ENCODE data around the gene KRT20.

The KRT20 gene

GRCh38 chr17:40909755-40910154 is 24.7 kb upstream of the KRT20 start:
- Histone ChIP-seq H3K4me1 (ENCODE audit: insufficient read depth, low read length, poor library complexity, severe bottlenecking) (no peaks in the 10 kb centered on the region), H3K4me2 (ENCODE audit: low read depth, low read length, poor library complexity, severe bottlenecking) (no peak overlapping the region), H2AFZ (ENCODE audit: low read length) (no peak overlapping the region), H3K4me3 (ENCODE audit: low read length, poor library complexity, severe bottlenecking) (no peak overlapping the region), H4K20me1 (ENCODE audit: insufficient read depth, low read length, poor library complexity, severe bottlenecking) (no peaks in the 10 kb centered on the region), H3F3A (ENCODE audit: low read depth) (no peaks in the 10 kb centered on the region), H3K79me2 (ENCODE audit: insufficient read depth, low read length) (no peaks in the 10 kb centered on the region), H3K36me3 (ENCODE audit: insufficient read depth, low read length) (no peaks in the 10 kb centered on the region), H3K9ac (ENCODE audit: low read depth, low read length, poor library complexity, severe bottlenecking) (no peak overlapping the region), H3K27me3 (ENCODE audit: insufficient read depth, low read length, poor library complexity, severe bottlenecking) (no peaks in the 10 kb centered on the region), H3K9me2 (replicated peaks; ENCODE audit: low read depth, low read length) (no peaks in the 10 kb centered on the region), H3K9me3 (ENCODE audit: insufficient read depth, low read depth, low read length) (no peaks in the 10 kb centered on the region)
- TF ChIP-seq CTCF (conservative IDR thresholded peaks at IDR 0.05; ENCODE audit: low read length) (no peak), EZH2phosphoT487 (IDR thresholded peaks at IDR 0.05; ENCODE audit: borderline replicate concordance) (no peak)

- Histone ChIP-seq H3K4me2 (ENCODE audit: low read depth, low read length, poor library complexity, severe bottlenecking) (no peak overlapping the region), H3K79me2 (ENCODE audit: insufficient read depth, low read length) (no peaks in the 10 kb centered on the region), H3F3A (ENCODE audit: low read depth) (no peaks in the 10 kb centered on the region), H3K9me3 (ENCODE audit: insufficient read depth, low read depth, low read length) (no peaks in the 10 kb centered on the region), H3K4me1 (ENCODE audit: insufficient read depth, low read length, poor library complexity, severe bottlenecking) (no peaks in the 10 kb centered on the region), H4K20me1 (ENCODE audit: insufficient read depth, low read length, poor library complexity, severe bottlenecking) (no peaks in the 10 kb centered on the region), H3K9ac (ENCODE audit: low read depth, low read length, poor library complexity, severe bottlenecking) (no peak overlapping the region), H3K4me3 (ENCODE audit: low read length, poor library complexity, severe bottlenecking) (no peak overlapping the region), H3K9me2 (replicated peaks; ENCODE audit: low read depth, low read length) (no peaks in the 10 kb centered on the region), H2AFZ (ENCODE audit: low read length) (no peak overlapping the region), H3K27me3 (ENCODE audit: insufficient read depth, low read length, poor library complexity, severe bottlenecking) (no peaks in the 10 kb centered on the region), H3K36me3 (ENCODE audit: insufficient read depth, low read length) (no peaks in the 10 kb centered on the region)
- TF ChIP-seq CTCF (conservative IDR thresholded peaks at IDR 0.05; ENCODE audit: low read length): peak; percentile 91
- TF ChIP-seq EZH2phosphoT487 (IDR thresholded peaks at IDR 0.05; ENCODE audit: borderline replicate concordance): no peak
These were observed 24.3 kb upstream of the KRT20 start for GRCh38 chr17:40909351-40909750.

- H3K4me3 ChIP-seq (ENCODE audit: low read length, poor library complexity, severe bottlenecking): no peak overlapping the region
- no peaks in the 10 kb centered on the region for H3K9me2 ChIP-seq (replicated peaks; ENCODE audit: low read depth, low read length)
- H3K4me2 ChIP-seq (ENCODE audit: low read depth, low read length, poor library complexity, severe bottlenecking): no peak overlapping the region
- TF ChIP-seq EZH2phosphoT487 (IDR thresholded peaks at IDR 0.05; ENCODE audit: borderline replicate concordance): no peak
- no peak for TF ChIP-seq CTCF (conservative IDR thresholded peaks at IDR 0.05; ENCODE audit: low read length)
- no peaks in the 10 kb centered on the region for H3K36me3 ChIP-seq (ENCODE audit: insufficient read depth, low read length)
- H3K9ac ChIP-seq (ENCODE audit: low read depth, low read length, poor library complexity, severe bottlenecking): no peak overlapping the region
- H3K79me2 ChIP-seq (ENCODE audit: insufficient read depth, low read length): no peaks in the 10 kb centered on the region
- H3K9me3 ChIP-seq (ENCODE audit: insufficient read depth, low read depth, low read length): no peaks in the 10 kb centered on the region
- no peaks in the 10 kb centered on the region for H4K20me1 ChIP-seq (ENCODE audit: insufficient read depth, low read length, poor library complexity, severe bottlenecking)
- H3K27me3 ChIP-seq (ENCODE audit: insufficient read depth, low read length, poor library complexity, severe bottlenecking): no peaks in the 10 kb centered on the region
- H2AFZ ChIP-seq (ENCODE audit: low read length): no peak overlapping the region
- H3K4me1 ChIP-seq (ENCODE audit: insufficient read depth, low read length, poor library complexity, severe bottlenecking): no peaks in the 10 kb centered on the region
- no peaks in the 10 kb centered on the region for H3F3A ChIP-seq (ENCODE audit: low read depth)
These were observed 21.6 kb upstream of the KRT20 start for GRCh38 chr17:40906613-40907012.
